ENCODE data around the gene TPRKB.
"Not testable (repeated sequence)": the region's sequence is repeated elsewhere in the genome, so short reads cannot be mapped to it uniquely, and the experiment has no call there.

TPRKB gene

GRCh38 chr2:73736855-73737779 is at the start of gene TPRKB:
Gene TPRKB, minus strand, starts transcription at chr2:73737345. Its CDS starts 2,776 bp downstream, at chr2:73734569.
- DNase-seq (ENCODE audit: extremely low read depth, low read depth), result peak; percentile 94
- H3K4me3 ChIP-seq (replicated peaks; ENCODE audit: low read depth, low read length), result peak within 1 kb of the TSS; percentile 96
- TF ChIP-seq CTCF (IDR thresholded peaks at IDR 0.05; ENCODE audit: low read depth, low read length, missing control alignments), result no peak

- H3K4me3 ChIP-seq (replicated peaks; ENCODE audit: low read depth, low read length); DNase-seq (ENCODE audit: extremely low read depth, low read depth): not testable (repeated sequence)
Measured at GRCh38 chr2:73783883-73784282, 46.7 kb upstream of the TPRKB start, which contains the start of gene C2orf78. Gene C2orf78, plus strand, starts transcription at chr2:73784183. Its CDS starts 127 bp downstream, at chr2:73784310.

- not testable (repeated sequence) for H3K4me3 ChIP-seq (replicated peaks; ENCODE audit: low read depth, low read length); DNase-seq (ENCODE audit: extremely low read depth, low read depth)
Measured at GRCh38 chr2:73783402-73783801, 46.3 kb upstream of the TPRKB start.

GRCh38 chr2:73780237-73780582 is 43.1 kb upstream of the TPRKB start:
- peak overlapping the region; percentile 77 for H3K4me3 ChIP-seq (replicated peaks; ENCODE audit: low read depth, low read length)
- no peak for DNase-seq (ENCODE audit: extremely low read depth, low read depth)
- no peak for TF ChIP-seq CTCF (IDR thresholded peaks at IDR 0.05; ENCODE audit: low read depth, low read length, missing control alignments)

GRCh38 chr2:73779467-73780236 is 42.5 kb upstream of the TPRKB start, which contains the start of gene DUSP11:
Gene DUSP11, minus strand, starts transcription at chr2:73780103. Its CDS starts 129 bp downstream, at chr2:73779974.
- TF ChIP-seq CTCF (IDR thresholded peaks at IDR 0.05; ENCODE audit: low read depth, low read length, missing control alignments), result peak; percentile 91
- DNase-seq (ENCODE audit: extremely low read depth, low read depth), result peak; percentile 92
- H3K4me3 ChIP-seq (replicated peaks; ENCODE audit: low read depth, low read length), result peak within 1 kb of the TSS; percentile 77

GRCh38 chr2:73778867-73779466 is 41.8 kb upstream of the TPRKB start:
- peak overlapping the region; percentile 77 for H3K4me3 ChIP-seq (replicated peaks; ENCODE audit: low read depth, low read length)
- DNase-seq (ENCODE audit: extremely low read depth, low read depth), result not testable (repeated sequence)

- TF ChIP-seq CTCF (IDR thresholded peaks at IDR 0.05; ENCODE audit: low read depth, low read length, missing control alignments), result no peak
- no peak overlapping the region for H3K4me3 ChIP-seq (replicated peaks; ENCODE audit: low read depth, low read length)
- peak; percentile 33 for DNase-seq (ENCODE audit: extremely low read depth, low read depth)
Measured at GRCh38 chr2:73776869-73777519, 39.8 kb upstream of the TPRKB start.

All from HFF-Myc (cell line).